Activated naive CD4-positive, alpha-beta T cell treated with anti-CD3 and anti-CD28 coated beads, Interleukin-2, amount 50 U/mL, for 16 hours (primary cell): Measurements from ENCODE around the gene PHAF1.
A peak's percentile ranks its signal among the peaks of the same experiment; 100 is the strongest.

Experiments used
- DNase-seq: peaks from one replicate; pipeline ENCODE4 v3.0.0-alpha.2; 2020

The PHAF1 gene

GRCh38 chr16:67148221-67148620 lies 38.5 kb downstream of the PHAF1 start:
- DNase-seq: no peak

GRCh38 chr16:67148656-67149275 lies 39.0 kb downstream of the PHAF1 start:
- DNase-seq: no peak

DNA sequence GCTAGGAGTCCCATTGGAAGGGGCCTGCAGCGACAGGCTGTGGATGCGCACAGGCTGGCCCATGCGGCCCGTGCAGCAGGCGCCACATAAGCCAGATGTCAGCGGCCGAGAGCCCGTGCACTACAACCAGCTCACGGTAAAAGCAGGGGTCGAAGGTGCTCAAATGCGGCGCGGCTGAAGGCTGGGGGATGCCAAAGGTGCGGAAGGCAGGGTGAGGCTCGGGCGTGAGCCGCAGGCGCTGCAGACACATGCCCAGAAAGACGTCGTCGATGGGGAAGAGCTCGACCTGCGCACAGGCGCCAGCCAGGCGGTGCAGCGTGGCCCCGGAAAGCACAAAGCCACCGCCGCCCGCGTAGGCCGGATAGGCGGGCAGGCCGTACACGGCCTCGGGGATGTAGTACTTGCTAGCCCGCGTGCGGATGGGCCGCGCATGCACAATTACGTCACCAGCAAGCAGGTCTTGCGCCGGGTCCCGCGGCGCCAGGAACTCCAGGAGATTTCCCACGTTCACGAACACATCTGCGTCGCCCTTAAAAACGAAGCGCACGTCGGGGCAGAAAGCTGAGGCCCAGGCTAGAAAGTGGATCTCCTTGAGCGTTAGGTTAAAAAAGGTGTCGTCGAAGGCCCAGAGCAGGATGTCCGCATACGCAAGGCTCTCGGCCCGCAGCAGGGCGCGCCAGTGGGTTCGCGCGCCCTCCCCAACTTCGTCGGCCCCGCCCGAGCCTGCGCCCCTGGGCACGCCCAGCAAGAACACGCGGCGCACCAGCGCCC lies 39.7 kb downstream of the PHAF1 start:
- no peak for DNase-seq

DNA sequence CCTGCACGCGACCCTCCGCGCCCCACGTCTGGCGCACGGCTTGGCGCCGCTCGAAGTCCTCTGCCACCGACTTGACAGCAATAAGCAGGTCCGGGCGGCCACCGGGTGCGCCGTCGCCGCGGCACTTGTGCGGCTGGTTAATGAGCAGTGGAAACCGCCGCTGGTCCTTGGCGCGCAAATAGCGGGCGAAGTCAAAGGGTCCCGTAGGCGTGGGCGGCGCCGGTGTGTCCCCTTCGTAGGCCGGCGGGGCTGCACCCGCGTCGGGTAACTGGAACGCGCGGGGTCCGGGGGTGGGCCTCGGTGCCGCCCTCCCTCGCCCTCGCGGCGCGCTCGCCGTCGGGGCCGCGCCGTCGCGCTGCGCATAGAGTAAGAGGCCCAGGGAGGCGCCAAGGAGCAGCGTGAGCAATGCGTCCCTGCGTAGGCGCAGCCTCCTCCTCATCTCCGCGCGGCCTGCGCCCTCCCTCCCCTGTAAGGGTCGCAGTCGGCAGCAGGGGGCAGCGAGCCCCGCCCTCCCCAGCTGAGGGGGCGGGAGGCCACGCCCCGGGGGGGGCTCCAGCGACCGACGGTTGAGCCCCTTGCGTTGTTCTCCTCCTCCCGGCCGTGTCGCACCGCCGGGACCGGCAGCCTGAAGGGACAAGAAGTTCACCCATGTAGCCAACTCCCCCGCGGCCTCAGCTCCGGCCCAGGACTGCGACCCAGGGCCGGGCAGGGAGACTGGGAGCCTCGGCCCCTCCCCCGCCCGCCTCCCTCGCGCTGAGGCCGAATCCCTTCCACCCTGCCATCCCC lies 40.5 kb downstream of the PHAF1 start:
- DNase-seq: peak; percentile 61

GRCh38 chr16:67150833-67151396 lies 41.2 kb downstream of the PHAF1 start, which contains the start of gene B3GNT9:
Gene B3GNT9, minus strand, starts transcription at chr16:67150998. Its CDS starts 513 bp downstream, at chr16:67150485.
- no peak for DNase-seq

DNA sequence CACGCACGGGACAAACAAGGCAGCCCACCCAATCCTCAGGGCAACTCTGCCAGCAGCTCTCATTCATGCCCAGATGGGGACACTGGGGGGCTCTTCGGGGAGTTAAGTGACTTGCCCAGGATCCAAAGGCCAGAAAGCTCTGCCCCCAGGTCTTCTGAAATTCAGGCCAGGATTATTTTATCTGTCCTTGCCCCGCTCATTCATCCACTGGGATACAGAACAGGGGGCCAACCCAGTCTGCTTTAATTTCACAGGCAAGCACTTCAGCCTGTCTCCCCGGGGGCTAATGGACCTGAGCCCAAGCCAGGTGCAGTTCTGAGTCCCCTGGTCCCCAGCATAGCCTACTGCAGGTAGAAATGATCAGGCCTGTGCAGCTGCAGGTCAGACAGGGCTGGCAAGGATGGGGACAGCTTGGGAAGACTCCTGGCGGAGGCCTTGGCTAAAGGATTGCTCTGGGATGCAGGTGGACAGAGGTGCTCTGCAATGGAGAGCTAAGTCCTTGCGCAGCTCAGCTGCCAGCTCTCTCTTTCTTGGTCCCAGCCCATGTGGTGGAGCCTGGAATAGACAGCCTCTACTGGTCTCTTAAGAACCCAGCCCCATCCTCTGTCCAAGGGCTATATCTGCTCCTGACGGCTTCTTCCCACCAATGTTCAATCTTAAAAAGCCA lies 41.8 kb downstream of the PHAF1 start:
- DNase-seq: no peak

GRCh38 chr16:67154578-67155294 lies 45.0 kb downstream of the PHAF1 start:
- DNase-seq: no peak

- DNase-seq: peak; percentile 82
Measured at GRCh38 chr16:67155295-67156142, 45.8 kb downstream of the PHAF1 start.

- DNase-seq: no peak
Measured at GRCh38 chr16:67156143-67156844, 46.6 kb downstream of the PHAF1 start.

DNA sequence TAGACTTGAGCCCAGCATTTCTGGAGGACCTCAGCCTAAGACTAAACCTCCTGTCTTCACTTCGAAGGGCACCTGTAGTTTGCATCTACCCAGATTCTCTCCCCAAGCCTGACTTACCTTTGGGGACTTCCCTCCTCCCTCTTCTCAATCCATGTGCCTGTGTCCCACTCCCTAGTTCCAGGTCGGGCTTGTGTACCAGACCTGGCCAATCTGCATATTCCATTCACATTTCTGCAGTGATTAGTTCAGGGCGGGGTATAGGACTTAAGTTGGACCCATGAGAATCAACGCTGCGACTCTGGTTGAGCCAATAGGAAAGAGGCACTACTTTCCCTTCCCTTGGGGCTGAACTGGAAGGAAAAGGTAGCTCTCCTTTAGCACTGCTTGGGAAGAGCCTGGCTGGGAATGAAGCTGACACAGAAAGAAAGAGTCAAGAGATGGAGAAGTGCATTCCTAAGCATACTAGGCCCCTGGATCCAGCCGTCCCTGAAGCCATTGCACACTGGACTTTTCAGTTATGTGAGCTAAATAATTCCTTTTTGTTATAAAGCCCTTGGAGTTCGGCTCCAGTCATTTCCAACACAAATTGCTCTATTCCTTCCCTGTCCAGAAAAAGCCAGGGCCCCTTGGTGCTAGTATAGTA lies 47.5 kb downstream of the PHAF1 start:
- DNase-seq: no peak

DNA sequence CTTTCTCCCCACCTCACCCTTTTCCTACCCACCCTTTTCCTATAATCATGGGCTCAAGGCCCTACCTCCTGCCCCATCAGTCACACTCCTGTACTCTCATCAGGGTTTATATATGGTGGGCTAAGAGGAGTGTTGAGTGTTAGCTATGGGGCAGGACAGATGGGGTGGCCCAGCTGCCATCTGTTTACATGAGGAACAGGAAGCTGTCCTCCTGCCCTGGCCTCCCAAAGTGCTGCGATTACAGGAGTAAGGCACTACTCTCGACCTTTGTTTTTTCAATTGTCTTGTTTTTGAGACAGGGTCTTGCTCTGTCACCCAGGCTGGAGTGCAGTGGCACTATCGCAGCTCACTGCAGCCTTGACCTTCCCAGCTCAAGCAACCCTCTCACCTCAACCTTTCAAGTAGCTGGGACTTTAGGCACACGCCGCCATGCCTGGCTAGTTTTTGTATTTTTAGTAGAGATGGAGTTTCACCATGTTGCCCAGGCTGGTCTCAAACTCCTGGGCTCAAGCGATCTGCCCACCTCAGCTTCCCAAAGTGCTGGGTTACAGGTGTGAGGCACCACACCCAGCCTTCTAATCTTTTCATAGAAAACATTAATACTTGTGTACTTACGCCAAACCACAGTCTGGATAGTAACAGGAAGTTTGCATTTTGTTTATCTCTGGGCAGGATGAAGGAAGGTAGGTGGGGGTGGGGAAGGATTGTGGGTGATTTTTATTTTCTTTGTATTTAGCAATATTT lies 48.3 kb downstream of the PHAF1 start:
- DNase-seq: no peak

GRCh38 chr16:67158637-67159600 lies 49.2 kb downstream of the PHAF1 start:
- peak; percentile 64 for DNase-seq

DNA sequence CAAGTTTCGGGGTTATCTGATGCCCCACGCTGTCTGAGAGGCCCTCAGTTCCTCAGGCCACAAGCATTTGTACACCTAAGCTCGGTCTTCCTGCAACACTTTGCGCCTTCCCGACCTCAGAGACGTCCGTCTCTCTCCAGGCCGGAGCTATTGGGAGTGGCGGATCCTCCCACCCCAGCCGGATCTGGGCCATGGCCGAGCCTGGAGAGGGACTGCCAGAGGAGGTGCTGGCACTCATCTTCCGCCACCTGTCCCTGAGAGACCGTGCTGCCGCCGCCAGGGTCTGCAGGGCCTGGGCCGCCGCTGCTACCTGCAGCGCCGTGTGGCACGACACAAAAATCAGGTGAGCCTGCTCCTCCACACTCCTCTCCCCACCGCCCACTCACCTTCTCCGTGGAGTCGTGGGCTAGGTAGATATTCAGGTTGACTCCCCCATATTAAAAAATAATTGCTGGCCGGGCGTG lies 51.9 kb downstream of the PHAF1 start:
- DNase-seq: no peak

DNA sequence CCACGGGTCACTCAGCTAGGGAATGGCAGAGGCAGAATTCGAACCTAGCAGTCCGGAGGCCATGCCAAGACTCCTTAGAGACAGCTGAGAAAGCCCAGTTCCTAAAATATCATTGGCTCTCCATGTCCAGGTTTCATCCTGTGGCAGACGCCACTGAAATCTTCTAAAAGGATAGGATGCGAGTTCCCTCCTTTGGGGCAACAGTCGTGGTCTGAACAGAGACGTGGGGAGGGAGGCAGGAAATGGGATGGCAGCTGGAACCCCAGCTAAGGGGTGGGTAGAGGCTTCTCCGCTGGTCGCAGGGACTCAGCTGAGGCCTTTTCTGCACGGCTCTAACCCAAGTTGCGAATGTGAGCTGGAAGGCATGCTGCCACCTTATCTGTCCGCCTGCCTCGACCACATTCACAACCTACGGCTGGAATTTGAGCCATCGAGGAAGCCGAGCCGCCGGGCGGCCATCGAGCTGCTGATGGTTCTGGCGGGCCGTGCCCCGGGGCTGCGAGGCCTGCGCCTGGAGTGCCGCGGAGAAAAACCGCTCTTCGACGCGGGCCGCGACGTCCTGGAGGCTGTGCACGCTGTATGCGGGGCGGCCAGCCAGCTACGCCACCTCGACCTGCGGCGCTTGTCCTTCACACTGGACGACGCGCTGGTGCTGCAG lies 52.9 kb downstream of the PHAF1 start:
- no peak for DNase-seq

GRCh38 chr16:67163164-67163998 lies 53.6 kb downstream of the PHAF1 start:
- peak; percentile 51 for DNase-seq

DNA sequence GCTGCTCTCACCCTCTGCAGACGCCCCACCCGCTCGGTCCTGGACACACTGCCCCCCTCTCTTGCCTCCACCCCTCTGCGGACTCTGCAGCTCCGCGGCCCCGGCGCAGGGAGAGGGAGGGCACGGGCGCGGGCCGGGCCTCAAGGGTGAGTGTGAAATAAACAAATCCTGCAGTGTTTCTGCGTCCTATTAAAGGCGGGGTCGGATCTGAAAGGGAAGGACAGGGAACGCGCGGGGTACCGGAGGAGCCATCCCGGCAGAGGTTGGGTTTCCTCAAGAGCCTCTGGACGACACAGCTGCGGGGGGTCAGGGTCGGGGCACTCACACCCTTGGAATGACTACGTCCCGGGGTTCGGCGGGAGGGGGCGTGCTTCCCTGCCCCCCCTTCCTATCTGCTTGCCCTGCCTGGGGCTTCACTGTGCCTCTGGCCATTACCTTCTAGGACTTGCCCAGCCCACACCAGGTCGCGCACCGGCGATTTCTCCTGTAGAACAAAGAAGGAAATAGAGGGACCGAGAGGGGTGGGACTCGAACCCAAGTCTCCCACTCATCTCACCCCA lies 54.3 kb downstream of the PHAF1 start:
- DNase-seq: no peak
